Measurements from ENCODE around the gene SLC7A7.

DNA sequence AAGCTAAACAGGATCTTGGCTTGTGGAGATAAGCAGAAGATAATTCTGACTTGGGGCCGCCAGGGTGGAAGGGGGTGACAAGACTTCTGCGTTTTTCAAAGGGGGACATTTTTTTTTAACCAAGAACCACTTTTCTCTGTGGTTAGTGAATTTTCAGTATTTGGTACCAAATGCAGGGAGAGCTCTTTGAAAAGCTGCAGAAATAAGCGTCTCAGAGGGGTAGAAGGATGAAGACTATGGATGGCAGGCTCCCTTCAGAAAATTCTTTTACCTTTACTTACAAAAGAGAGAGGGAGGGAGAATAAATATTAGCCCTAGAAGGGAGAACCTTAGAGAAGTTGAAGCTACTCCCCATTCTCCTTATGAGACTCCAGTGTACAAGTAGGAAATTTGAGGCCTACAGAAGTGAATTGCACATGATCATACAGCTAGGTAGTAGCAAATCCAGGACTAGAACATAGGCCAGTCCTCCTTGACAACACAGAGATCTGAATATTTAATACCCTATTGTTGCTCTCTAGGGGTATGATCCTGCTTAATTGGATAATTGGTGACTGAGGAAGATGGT is 15.3 kb upstream of the SLC7A7 start:
- TF ChIP-seq, protein P1, sequence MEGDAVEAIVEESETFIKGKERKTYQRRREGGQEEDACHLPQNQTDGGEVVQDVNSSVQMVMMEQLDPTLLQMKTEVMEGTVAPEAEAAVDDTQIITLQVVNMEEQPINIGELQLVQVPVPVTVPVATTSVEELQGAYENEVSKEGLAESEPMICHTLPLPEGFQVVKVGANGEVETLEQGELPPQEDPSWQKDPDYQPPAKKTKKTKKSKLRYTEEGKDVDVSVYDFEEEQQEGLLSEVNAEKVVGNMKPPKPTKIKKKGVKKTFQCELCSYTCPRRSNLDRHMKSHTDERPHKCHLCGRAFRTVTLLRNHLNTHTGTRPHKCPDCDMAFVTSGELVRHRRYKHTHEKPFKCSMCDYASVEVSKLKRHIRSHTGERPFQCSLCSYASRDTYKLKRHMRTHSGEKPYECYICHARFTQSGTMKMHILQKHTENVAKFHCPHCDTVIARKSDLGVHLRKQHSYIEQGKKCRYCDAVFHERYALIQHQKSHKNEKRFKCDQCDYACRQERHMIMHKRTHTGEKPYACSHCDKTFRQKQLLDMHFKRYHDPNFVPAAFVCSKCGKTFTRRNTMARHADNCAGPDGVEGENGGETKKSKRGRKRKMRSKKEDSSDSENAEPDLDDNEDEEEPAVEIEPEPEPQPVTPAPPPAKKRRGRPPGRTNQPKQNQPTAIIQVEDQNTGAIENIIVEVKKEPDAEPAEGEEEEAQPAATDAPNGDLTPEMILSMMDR (IDR thresholded peaks at IDR 0.05), result no peak
- TF ChIP-seq POLR2A (IDR thresholded peaks at IDR 0.05), result no peak

Data from right lobe of liver (tissue), 4 donors.